Activated CD4-positive, alpha-beta T cell treated with anti-CD3 and anti-CD28 coated beads, Interleukin-2, amount 50 U/mL, for 24 hours (primary cell): ENCODE data around the gene VSIG8.

Source experiments
- DNase-seq, 2 donors: peaks; one replicate each; pipeline ENCODE4 v3.0.0-alpha.2; 2020; ENCODE audit warnings: low read depth in 1 of 2, low spot score in 1 of 2

VSIG8 gene

GRCh38 chr1:159884296-159884695 is 21.8 kb upstream of the VSIG8 start:
- no peak for DNase-seq

GRCh38 chr1:159883134-159883533 is 20.7 kb upstream of the VSIG8 start:
- DNase-seq: no peak

GRCh38 chr1:159882527-159882862 is 20.0 kb upstream of the VSIG8 start:
- no peak for DNase-seq

GRCh38 chr1:159881622-159882526 is 19.4 kb upstream of the VSIG8 start:
- no peak for DNase-seq

- no peak for DNase-seq
Measured at GRCh38 chr1:159880430-159880829, 18.0 kb upstream of the VSIG8 start.

GRCh38 chr1:159879977-159880376 is 17.5 kb upstream of the VSIG8 start:
- no peak for DNase-seq

GRCh38 chr1:159879136-159879535 is 16.7 kb upstream of the VSIG8 start:
- DNase-seq: no peak

GRCh38 chr1:159877695-159878444 is 15.4 kb upstream of the VSIG8 start:
- no peak for DNase-seq

- no peak for DNase-seq
Measured at GRCh38 chr1:159873530-159874143, 11.2 kb upstream of the VSIG8 start.

- DNase-seq: no peak
Measured at GRCh38 chr1:159872891-159873290, 10.4 kb upstream of the VSIG8 start.

- DNase-seq: no peak
Measured at GRCh38 chr1:159870704-159871103, 8.2 kb upstream of the VSIG8 start.

- DNase-seq: no peak
Measured at GRCh38 chr1:159869607-159870006, 7.2 kb upstream of the VSIG8 start.

GRCh38 chr1:159869173-159869572 is 6.7 kb upstream of the VSIG8 start:
- DNase-seq: no peak

GRCh38 chr1:159868766-159869165 is 6.3 kb upstream of the VSIG8 start:
- DNase-seq: no peak

GRCh38 chr1:159867664-159868026 is 5.2 kb upstream of the VSIG8 start:
- no peak for DNase-seq

- no peak for DNase-seq
Measured at GRCh38 chr1:159866905-159867663, 4.6 kb upstream of the VSIG8 start.

- DNase-seq: no peak
Measured at GRCh38 chr1:159866066-159866465, 3.6 kb upstream of the VSIG8 start.

- DNase-seq: no peak
Measured at GRCh38 chr1:159864262-159864661, 1.8 kb upstream of the VSIG8 start.

- DNase-seq: no peak
Measured at GRCh38 chr1:159862031-159862430, 426 bp downstream of the VSIG8 start.

- no peak for DNase-seq
Measured at GRCh38 chr1:159861218-159861617, 1.2 kb downstream of the VSIG8 start.

GRCh38 chr1:159860456-159860855 is 2.0 kb downstream of the VSIG8 start:
- no peak for DNase-seq
